BJ (cell line): ENCODE data around the gene NDUFA1. TPM values are rescaled to one million over a fixed set of nuclear protein-coding genes. Genes with fewer than 3 reads are reported as not detected.

Experiments used
- CTCF ChIA-PET: fragments of 350-600 bp; formaldehyde crosslinking; extraction: SDS; loops from one replicate; lab custom pipeline; 2021; ENCODE audit warnings: antibody characterized with exemption, inconsistent platforms; lab: Yijun Ruan, JAX
- POLR2A ChIA-PET: fragments of 300-600 bp; sonication (Branson Sonifier 250); formaldehyde crosslinking; extraction: SDS; loops from one replicate; lab custom pipeline; 2021; ENCODE audit warnings: antibody characterized with exemption; lab: Charles Lee
- DNase-seq: peaks from one replicate; pipeline ENCODE4 v3.0.0-alpha.2; 2011; ENCODE audit warnings: low read depth
- H3K27me3 ChIP-seq: 2 replicates; pipeline ENCODE4 v1.6.0; 2011; ENCODE audit warnings: low read length; ENCODE audit not compliant: control insufficient read depth, insufficient read depth
- H3K36me3 ChIP-seq: 2 replicates; pipeline ENCODE4 v1.5.1; 2011; ENCODE audit warnings: low read length; ENCODE audit not compliant: control insufficient read depth, insufficient read depth
- H3K4me3 ChIP-seq: 2 replicates; pipeline ENCODE4 v1.5.1; 2011; ENCODE audit warnings: low read depth, mild to moderate bottlenecking, control low read depth, low read length
- polyA plus RNA-seq: library from polyadenylated mRNA; depleted of rRNA; stranded (reverse); fragments of >200 nt; gene quantifications from 2 replicates; pipeline ENCODE4 v1.2.3, GENCODE V29; 2011
- TF ChIP-seq, protein P1 (sequence below): IDR thresholded peaks from 2 replicates; pipeline ENCODE4 v1.5.1; 2011; ENCODE audit warnings: low read depth, mild to moderate bottlenecking, control low read depth, inconsistent platforms, low read length, moderate library complexity; ENCODE audit not compliant: insufficient read depth

Gene NDUFA1
- polyA plus RNA-seq, 1 experiment: 58.9 TPM

DNA sequence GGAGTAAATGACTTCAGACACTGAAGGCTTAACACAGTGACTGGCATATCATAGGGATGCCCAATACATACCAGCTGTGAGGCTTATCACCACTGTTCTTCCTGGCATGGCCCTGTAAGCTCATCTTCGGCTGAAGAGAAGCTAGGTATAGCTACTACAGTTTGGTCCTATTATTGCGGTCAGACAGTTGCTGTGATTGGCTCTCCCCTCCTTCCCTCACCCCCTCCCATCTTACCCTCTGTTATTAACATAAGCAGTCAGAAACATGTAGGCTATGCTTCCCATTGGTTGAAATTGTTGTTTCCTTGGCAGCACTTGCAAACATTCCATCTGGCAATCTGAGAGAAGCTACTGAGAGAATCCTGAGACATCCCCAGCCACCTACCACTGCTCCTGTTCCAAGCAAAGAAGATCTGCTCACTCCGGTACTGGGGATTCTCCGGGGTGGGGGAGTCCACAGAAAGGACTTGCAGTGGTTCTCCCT, 24.3 kb downstream of the NDUFA1 start, which contains the start of gene AKAP14:
Gene AKAP14, plus strand, starts transcription at position 51 of the 484 bp plus-strand sequence. CDS start 7,331 bp downstream, outside the sequence.
- Histone ChIP-seq H3K27me3 (no peaks in the 10 kb centered on the region), H3K36me3 (no peaks in the 10 kb centered on the region), H3K4me3 (no peak within 1 kb of the TSS)
- ChIA-PET POLR2A (no interaction called here), CTCF (no interaction called here)
- no peak for DNase-seq
- TF ChIP-seq, protein P1, sequence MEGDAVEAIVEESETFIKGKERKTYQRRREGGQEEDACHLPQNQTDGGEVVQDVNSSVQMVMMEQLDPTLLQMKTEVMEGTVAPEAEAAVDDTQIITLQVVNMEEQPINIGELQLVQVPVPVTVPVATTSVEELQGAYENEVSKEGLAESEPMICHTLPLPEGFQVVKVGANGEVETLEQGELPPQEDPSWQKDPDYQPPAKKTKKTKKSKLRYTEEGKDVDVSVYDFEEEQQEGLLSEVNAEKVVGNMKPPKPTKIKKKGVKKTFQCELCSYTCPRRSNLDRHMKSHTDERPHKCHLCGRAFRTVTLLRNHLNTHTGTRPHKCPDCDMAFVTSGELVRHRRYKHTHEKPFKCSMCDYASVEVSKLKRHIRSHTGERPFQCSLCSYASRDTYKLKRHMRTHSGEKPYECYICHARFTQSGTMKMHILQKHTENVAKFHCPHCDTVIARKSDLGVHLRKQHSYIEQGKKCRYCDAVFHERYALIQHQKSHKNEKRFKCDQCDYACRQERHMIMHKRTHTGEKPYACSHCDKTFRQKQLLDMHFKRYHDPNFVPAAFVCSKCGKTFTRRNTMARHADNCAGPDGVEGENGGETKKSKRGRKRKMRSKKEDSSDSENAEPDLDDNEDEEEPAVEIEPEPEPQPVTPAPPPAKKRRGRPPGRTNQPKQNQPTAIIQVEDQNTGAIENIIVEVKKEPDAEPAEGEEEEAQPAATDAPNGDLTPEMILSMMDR: no peak

DNA sequence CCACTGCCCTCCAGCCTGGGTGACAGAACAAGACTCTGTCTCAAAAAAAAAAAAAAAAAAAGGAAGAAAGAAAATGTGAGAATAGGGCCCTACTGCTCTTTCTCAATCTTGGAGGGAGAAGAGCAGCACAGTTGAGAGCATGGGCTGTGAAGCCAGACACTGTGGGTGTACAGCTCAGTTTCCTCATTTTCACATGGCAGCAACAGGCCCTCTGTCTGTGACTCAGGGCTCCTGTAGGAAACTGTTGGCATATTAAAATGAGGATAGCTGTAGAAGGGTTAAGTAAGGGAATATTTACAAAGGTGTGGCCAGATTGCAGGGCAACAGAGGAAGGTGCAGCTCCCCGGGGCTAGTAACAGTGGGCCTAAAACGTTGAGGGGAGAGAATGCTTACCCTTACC, 27.5 kb downstream of the NDUFA1 start:
- DNase-seq: no peak
- no peaks in the 10 kb centered on the region for H3K27me3 ChIP-seq
- CTCF ChIA-PET: no interaction called here
- POLR2A ChIA-PET: no interaction called here
- no peaks in the 10 kb centered on the region for H3K36me3 ChIP-seq
- no peak overlapping the region for H3K4me3 ChIP-seq
- TF ChIP-seq, protein P1: no peak

- CTCF ChIA-PET: no interaction called here
Measured at GRCh38 chrX:119900976-119901375, 29.3 kb downstream of the NDUFA1 start.

GRCh38 chrX:119916310-119916709, 44.7 kb downstream of the NDUFA1 start:
- Histone ChIP-seq H3K4me3 (no peak overlapping the region), H3K36me3 (no peaks in the 10 kb centered on the region), H3K27me3 (no peaks in the 10 kb centered on the region)
- TF ChIP-seq, protein P1: no peak
- no peak for DNase-seq
- ChIA-PET POLR2A (no interaction called here), CTCF (no interaction called here)

More at GRCh38 chrX:119900976-119901375, 29.3 kb downstream of the NDUFA1 start:
- Histone ChIP-seq H3K27me3 (no peaks in the 10 kb centered on the region), H3K4me3 (no peak overlapping the region), H3K36me3 (no peaks in the 10 kb centered on the region)
- POLR2A ChIA-PET: interaction anchor here (0.7 kb wide), 1 partner anchor 13 kb away, joined by 19 read pairs; no protein-coding TSS in a partner anchor
- TF ChIP-seq, protein P1: no peak
- DNase-seq: no peak

GRCh38 chrX:119917877-119918276, 46.2 kb downstream of the NDUFA1 start:
- no peaks in the 10 kb centered on the region for H3K36me3 ChIP-seq
- H3K27me3 ChIP-seq: no peaks in the 10 kb centered on the region
- no peak overlapping the region for H3K4me3 ChIP-seq
- POLR2A ChIA-PET: no interaction called here
- no peak for DNase-seq
- TF ChIP-seq, protein P1: no peak
- CTCF ChIA-PET: no interaction called here
